ENCODE data around the gene DENND2D. TPM values are rescaled to one million over a fixed set of nuclear protein-coding genes. Genes with fewer than 3 reads are reported as not detected.
A peak's percentile ranks its signal among the peaks of the same experiment; 100 is the strongest.

The DENND2D gene
- total RNA-seq, 1 donor from 2014 or later = 0.18 TPM

DNA sequence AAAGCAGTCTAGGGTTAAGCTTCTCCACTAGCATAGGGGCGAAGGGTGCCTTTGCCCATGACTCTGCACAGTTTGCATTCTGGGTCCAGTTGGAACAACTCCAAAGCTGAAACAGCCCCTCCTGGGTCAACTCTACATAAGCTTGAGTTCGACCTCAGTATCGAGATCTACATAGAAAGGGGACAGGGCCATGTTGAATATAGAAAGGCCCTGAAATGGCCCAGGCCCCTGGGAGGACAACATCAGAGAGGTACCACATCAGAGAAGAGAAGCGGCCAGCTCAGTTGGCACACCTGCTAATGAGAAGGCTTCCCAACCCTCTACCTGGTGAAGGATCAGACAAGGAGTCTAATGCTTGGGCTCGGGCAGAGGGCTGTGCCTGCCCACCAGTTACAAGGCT is 1.6 kb downstream of the DENND2D start:
- H3K9me3 Mint-ChIP-seq (ENCODE audit: unreplicated experiment) = peaks cover 6% of the 10 kb centered on the region
- Histone ChIP-seq H3K79me2 (ENCODE audit: insufficient read depth, low read length) (no peaks in the 10 kb centered on the region), H3K27me3 (ENCODE audit: insufficient read depth, low read length) (peaks cover 3% of the 10 kb centered on the region), H3K27ac (ENCODE audit: low read depth, low read length) (no peak overlapping the region), H2AFZ (ENCODE audit: low read depth, low read length) (no peak overlapping the region), H3K4me2 (ENCODE audit: low read length) (no peak overlapping the region), H4K20me1 (ENCODE audit: insufficient read depth, low read length) (no peaks in the 10 kb centered on the region), H3K9me3 (ENCODE audit: insufficient read depth, low read depth, low read length) (no peaks in the 10 kb centered on the region), H3K4me3 (ENCODE audit: insufficient read depth, low read depth, low read length) (no peak overlapping the region), H3K9ac (ENCODE audit: low read length) (no peak overlapping the region), H3K4me1 (ENCODE audit: insufficient read depth, low read length) (peaks cover 5% of the 10 kb centered on the region), H3K36me3 (ENCODE audit: insufficient read depth, low read length) (no peaks in the 10 kb centered on the region)
- no peak overlapping the region for H3K4me3 Mint-ChIP-seq (ENCODE audit: unreplicated experiment)
- H3K27me3 Mint-ChIP-seq (ENCODE audit: low read depth, unreplicated experiment) = peaks cover 26% of the 10 kb centered on the region
- H3K4me1 Mint-ChIP-seq (ENCODE audit: low read depth, unreplicated experiment) = peaks cover 10% of the 10 kb centered on the region
- TF ChIP-seq, protein P1, sequence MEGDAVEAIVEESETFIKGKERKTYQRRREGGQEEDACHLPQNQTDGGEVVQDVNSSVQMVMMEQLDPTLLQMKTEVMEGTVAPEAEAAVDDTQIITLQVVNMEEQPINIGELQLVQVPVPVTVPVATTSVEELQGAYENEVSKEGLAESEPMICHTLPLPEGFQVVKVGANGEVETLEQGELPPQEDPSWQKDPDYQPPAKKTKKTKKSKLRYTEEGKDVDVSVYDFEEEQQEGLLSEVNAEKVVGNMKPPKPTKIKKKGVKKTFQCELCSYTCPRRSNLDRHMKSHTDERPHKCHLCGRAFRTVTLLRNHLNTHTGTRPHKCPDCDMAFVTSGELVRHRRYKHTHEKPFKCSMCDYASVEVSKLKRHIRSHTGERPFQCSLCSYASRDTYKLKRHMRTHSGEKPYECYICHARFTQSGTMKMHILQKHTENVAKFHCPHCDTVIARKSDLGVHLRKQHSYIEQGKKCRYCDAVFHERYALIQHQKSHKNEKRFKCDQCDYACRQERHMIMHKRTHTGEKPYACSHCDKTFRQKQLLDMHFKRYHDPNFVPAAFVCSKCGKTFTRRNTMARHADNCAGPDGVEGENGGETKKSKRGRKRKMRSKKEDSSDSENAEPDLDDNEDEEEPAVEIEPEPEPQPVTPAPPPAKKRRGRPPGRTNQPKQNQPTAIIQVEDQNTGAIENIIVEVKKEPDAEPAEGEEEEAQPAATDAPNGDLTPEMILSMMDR (IDR thresholded peaks at IDR 0.05; ENCODE audit: insufficient read depth, low read depth, low read length) = no peak
- TF ChIP-seq EZH2 (IDR thresholded peaks at IDR 0.05; ENCODE audit: insufficient read depth, low read length) = no peak
- H3K27ac Mint-ChIP-seq (ENCODE audit: unreplicated experiment) = no peak overlapping the region
- FAIRE-seq = no peak
- peaks cover 2% of the 10 kb centered on the region for H3K36me3 Mint-ChIP-seq (ENCODE audit: low read depth, unreplicated experiment)
- DNase-seq (ENCODE audit: low read depth) = no peak

DNA sequence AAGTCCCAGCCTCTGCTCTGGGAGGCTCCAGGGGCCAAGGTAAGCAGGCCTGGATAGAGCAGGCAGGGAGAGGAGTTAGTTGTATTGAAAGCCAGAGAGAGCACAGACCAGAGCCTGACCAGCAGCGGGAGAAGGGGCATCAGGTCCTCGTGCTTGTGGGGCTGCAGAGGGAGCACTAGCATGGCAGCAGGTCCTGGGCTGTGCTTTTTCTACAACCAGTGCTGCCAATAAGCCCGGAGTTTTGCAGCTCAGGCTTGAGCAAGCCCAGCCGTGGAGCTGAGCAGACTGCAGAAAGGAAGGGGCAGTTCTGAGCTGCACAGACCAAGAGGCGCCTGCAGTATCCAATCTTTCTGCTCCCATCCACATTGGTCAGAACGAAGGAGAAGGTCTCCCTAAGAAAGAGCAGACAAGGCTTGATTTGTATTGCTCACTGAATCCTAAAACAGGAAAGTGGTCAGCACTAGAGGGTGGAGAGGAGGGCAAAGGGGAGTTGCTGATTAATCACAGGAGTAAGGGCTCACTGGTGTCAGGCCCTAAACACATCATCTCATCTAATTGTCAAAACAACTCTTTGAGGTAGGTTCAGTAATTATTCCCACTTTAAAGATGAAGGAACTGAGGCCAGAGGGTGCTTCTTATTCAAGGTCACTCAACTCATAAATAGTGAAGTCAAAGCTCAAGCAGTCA is 2.7 kb downstream of the DENND2D start:
- no peak for FAIRE-seq
- no peaks in the 10 kb centered on the region for H3K79me2 ChIP-seq (ENCODE audit: insufficient read depth, low read length)
- H3K27ac Mint-ChIP-seq (ENCODE audit: unreplicated experiment) = peak overlapping the region; percentile 62
- H3K9me3 ChIP-seq (ENCODE audit: insufficient read depth, low read depth, low read length) = no peaks in the 10 kb centered on the region
- H3K27me3 ChIP-seq (ENCODE audit: insufficient read depth, low read length) = peaks cover 3% of the 10 kb centered on the region
- no peaks in the 10 kb centered on the region for H4K20me1 ChIP-seq (ENCODE audit: insufficient read depth, low read length)
- H3K36me3 Mint-ChIP-seq (ENCODE audit: low read depth, unreplicated experiment) = peaks cover 4% of the 10 kb centered on the region
- H3K9me3 Mint-ChIP-seq (ENCODE audit: unreplicated experiment) = peaks cover 8% of the 10 kb centered on the region
- no peak overlapping the region for H3K9ac ChIP-seq (ENCODE audit: low read length)
- DNase-seq (ENCODE audit: low read depth) = no peak
- peaks cover 21% of the 10 kb centered on the region for H3K4me1 Mint-ChIP-seq (ENCODE audit: low read depth, unreplicated experiment)
- H2AFZ ChIP-seq (ENCODE audit: low read depth, low read length) = no peak overlapping the region
- H3K27me3 Mint-ChIP-seq (ENCODE audit: low read depth, unreplicated experiment) = peaks cover 23% of the 10 kb centered on the region
- no peak overlapping the region for H3K4me2 ChIP-seq (ENCODE audit: low read length)
- H3K4me1 ChIP-seq (ENCODE audit: insufficient read depth, low read length) = peaks cover 5% of the 10 kb centered on the region
- no peak overlapping the region for H3K4me3 Mint-ChIP-seq (ENCODE audit: unreplicated experiment)
- TF ChIP-seq EZH2 (IDR thresholded peaks at IDR 0.05; ENCODE audit: insufficient read depth, low read length) = no peak
- TF ChIP-seq, protein P1 (IDR thresholded peaks at IDR 0.05; ENCODE audit: insufficient read depth, low read depth, low read length) = no peak
- no peak overlapping the region for H3K4me3 ChIP-seq (ENCODE audit: insufficient read depth, low read depth, low read length)
- no peak overlapping the region for H3K27ac ChIP-seq (ENCODE audit: low read depth, low read length)
- no peaks in the 10 kb centered on the region for H3K36me3 ChIP-seq (ENCODE audit: insufficient read depth, low read length)

DNA sequence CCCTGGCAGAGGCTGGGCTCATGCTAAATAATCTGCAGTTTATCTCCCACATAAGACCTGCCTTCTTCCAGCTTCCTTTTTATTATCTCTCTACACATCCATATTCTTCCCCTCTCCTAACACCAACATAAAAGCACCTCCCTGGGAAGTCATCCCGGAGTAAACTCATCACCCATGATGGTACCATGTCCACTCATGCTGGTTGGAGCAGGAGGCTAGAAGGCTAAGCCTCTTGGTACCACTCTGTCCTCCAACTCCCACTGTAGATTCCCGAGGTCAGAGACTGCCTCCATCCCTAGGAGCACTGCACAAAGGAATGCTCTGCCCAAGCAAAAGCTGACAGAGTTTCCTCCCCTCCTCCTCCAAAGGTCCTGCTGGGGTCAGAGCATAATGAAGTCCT is 4.2 kb downstream of the DENND2D start:
- TF ChIP-seq EZH2 (IDR thresholded peaks at IDR 0.05; ENCODE audit: insufficient read depth, low read length) = no peak
- TF ChIP-seq, protein P1 (IDR thresholded peaks at IDR 0.05; ENCODE audit: insufficient read depth, low read depth, low read length) = no peak
- Histone ChIP-seq H3K9ac (ENCODE audit: low read length) (no peak overlapping the region), H4K20me1 (ENCODE audit: insufficient read depth, low read length) (no peaks in the 10 kb centered on the region), H3K9me3 (ENCODE audit: insufficient read depth, low read depth, low read length) (no peaks in the 10 kb centered on the region), H3K4me3 (ENCODE audit: insufficient read depth, low read depth, low read length) (no peak overlapping the region), H3K27me3 (ENCODE audit: insufficient read depth, low read length) (peaks cover 3% of the 10 kb centered on the region), H3K36me3 (ENCODE audit: insufficient read depth, low read length) (no peaks in the 10 kb centered on the region), H2AFZ (ENCODE audit: low read depth, low read length) (no peak overlapping the region), H3K79me2 (ENCODE audit: insufficient read depth, low read length) (no peaks in the 10 kb centered on the region), H3K27ac (ENCODE audit: low read depth, low read length) (no peak overlapping the region), H3K4me2 (ENCODE audit: low read length) (no peak overlapping the region), H3K4me1 (ENCODE audit: insufficient read depth, low read length) (peaks cover 14% of the 10 kb centered on the region)
- Mint-ChIP-seq H3K4me1 (ENCODE audit: low read depth, unreplicated experiment) (peaks cover 34% of the 10 kb centered on the region), H3K27ac (ENCODE audit: unreplicated experiment) (no peak overlapping the region), H3K27me3 (ENCODE audit: low read depth, unreplicated experiment) (peaks cover 18% of the 10 kb centered on the region), H3K9me3 (ENCODE audit: unreplicated experiment) (peaks cover 8% of the 10 kb centered on the region), H3K36me3 (ENCODE audit: low read depth, unreplicated experiment) (peaks cover 5% of the 10 kb centered on the region), H3K4me3 (ENCODE audit: unreplicated experiment) (no peak overlapping the region)
- no peak for DNase-seq (ENCODE audit: low read depth)
- FAIRE-seq = no peak

All from astrocyte (in vitro differentiated cells and primary cell).